Myocyte (in vitro differentiated cells): ENCODE measurements around the gene ATF6B. TPM values are rescaled to one million over a fixed set of nuclear protein-coding genes. Genes with fewer than 3 reads are reported as not detected.

Experiments
- microRNA-seq: library from miRNA; unstranded; fragments of <30 nt; microRNA quantifications from one replicate; pipeline ENCODE4, GENCODE V29; 2016
- total RNA-seq: library from RNA; depleted of rRNA; stranded (reverse); fragments of >200 nt; gene quantifications from 2 replicates; pipeline ENCODE4 v1.2.3, GENCODE V29; 2014

Gene ATF6B
- total RNA-seq, 1 donor from 2014 or later, result 26.4 TPM

Small RNA genes lying within 50 kb of the gene (microRNA-seq; reads per million reads assigned to microRNA genes)
- 1.6 reads per million, percentile 3 among the genes with 10 or more reads in this experiment for gene MIR6721

Other genes starting within 250 kb of the ATF6B start
- gene SLC44A4, start 249.2 kb downstream of the ATF6B start, total RNA-seq, result 0.11 and 0.16 TPM in 2 replicates
- 33.7 and 36.4 TPM in 2 replicates for gene EHMT2, start 230.5 kb downstream of the ATF6B start, total RNA-seq
- 2.7 and 3.3 TPM in 2 replicates for gene ZBTB12, start 226.2 kb downstream of the ATF6B start, total RNA-seq
- 7.0 and 7.5 TPM in 2 replicates for gene C2, start 200.5 kb downstream of the ATF6B start, total RNA-seq
- 1.8 and 6.6 TPM in 2 replicates for gene CFB, start 182.2 kb downstream of the ATF6B start, total RNA-seq
- 86.4 and 87.1 TPM in 2 replicates for gene NELFE, start 169.3 kb downstream of the ATF6B start, total RNA-seq
- 32.1 and 37.3 TPM in 2 replicates for gene SKIC2, start 169.1 kb downstream of the ATF6B start, total RNA-seq
- 28.7 and 32.3 TPM in 2 replicates for gene DXO, start 156.1 kb downstream of the ATF6B start, total RNA-seq
- gene C4A, start 146.2 kb downstream of the ATF6B start, total RNA-seq, result 3.5 and 4.2 TPM in 2 replicates
- 3.0 and 6.7 TPM in 2 replicates for gene C4B, start 113.5 kb downstream of the ATF6B start, total RNA-seq
- gene CYP21A2, start 89.8 kb downstream of the ATF6B start, total RNA-seq, result not detected in 2 replicates
- gene TNXB, start 18.9 kb downstream of the ATF6B start, total RNA-seq, result 0.16 and 0.36 TPM in 2 replicates
- 4.7 and 6.8 TPM in 2 replicates for gene FKBPL, start 2.0 kb upstream of the ATF6B start, total RNA-seq
- not detected in 2 replicates for gene PRRT1, start 23.7 kb upstream of the ATF6B start, total RNA-seq
- 20.4 and 33.4 TPM in 2 replicates for gene PPT2, start 25.9 kb upstream of the ATF6B start, total RNA-seq
- 1.4 and 2.2 TPM in 2 replicates for gene EGFL8, start 36.3 kb upstream of the ATF6B start, total RNA-seq
- 68.2 and 79.2 TPM in 2 replicates for gene AGPAT1, start 47.8 kb upstream of the ATF6B start, total RNA-seq
- gene RNF5, start 50.2 kb upstream of the ATF6B start, total RNA-seq, result 70.9 and 78.1 TPM in 2 replicates
- 0.86 and 0.88 TPM in 2 replicates for gene AGER, start 56.0 kb upstream of the ATF6B start, total RNA-seq
- gene PBX2, start 62.0 kb upstream of the ATF6B start, total RNA-seq, result 25.1 and 29.0 TPM in 2 replicates
- 0.27 TPM in 1 of 2 replicates, not detected in the other for gene GPSM3, start 64.4 kb upstream of the ATF6B start, total RNA-seq
- 0.53 and 1.2 TPM in 2 replicates for gene NOTCH4, start 95.8 kb upstream of the ATF6B start, total RNA-seq
- not detected in 2 replicates for gene TSBP1, start 243.7 kb upstream of the ATF6B start, total RNA-seq